Testis (tissue), 2 donors: ENCODE results near the gene SLC23A2.

Experiments used
- CTCF ChIP-seq, 3 experiments: fragments of 450-650 bp in 2 of 3; fragments of 200-600 bp in 1 of 3; sonication (generic) in 1 of 3; IDR thresholded peaks; one replicate each; pipeline ENCODE4 v1.5.1; 2016 to 2019; ENCODE audit warnings: antibody characterized with exemption in 3 of 3, mild to moderate bottlenecking in 2 of 3, moderate library complexity in 1 of 3
- POLR2A ChIP-seq: fragments of 450-650 bp; IDR thresholded peaks from one replicate; pipeline ENCODE4 v1.6.1; 2017; ENCODE audit warnings: antibody characterized with exemption, mild to moderate bottlenecking, moderate library complexity

GRCh38 chr20:4855555-4855954, 145.8 kb downstream of the SLC23A2 start:
- TF ChIP-seq CTCF (IDR thresholded peaks at IDR 0.05) (no peak), POLR2A (no peak)
